HFFc6 (cell line): ENCODE results near the gene SLC5A3. TPM values are rescaled to one million over a fixed set of nuclear protein-coding genes. Genes with fewer than 3 reads are reported as not detected.

ENCODE experiments used
- DNase-seq: peaks from one replicate; pipeline ENCODE4 v3.0.0-alpha.2; 2018
- H3K27ac Mint-ChIP-seq: 2 replicates; pipeline ENCODE4 v1.8.0; 2020; ENCODE audit warnings: mild to moderate bottlenecking, mixed read lengths
- H3K27me3 Mint-ChIP-seq: 2 replicates; pipeline ENCODE4 v1.8.0; 2021; ENCODE audit warnings: mild to moderate bottlenecking, moderate library complexity, mixed read lengths; ENCODE audit not compliant: insufficient read depth
- H3K36me3 Mint-ChIP-seq: 2 replicates; pipeline ENCODE4 v1.8.0; 2021; ENCODE audit warnings: low read depth, mixed read lengths
- H3K4me1 Mint-ChIP-seq: 2 replicates; pipeline ENCODE4 v1.8.0; 2020; ENCODE audit warnings: low read depth, mixed read lengths
- H3K4me3 Mint-ChIP-seq: 2 replicates; pipeline ENCODE4 v1.8.0; 2020; ENCODE audit warnings: mild to moderate bottlenecking, moderate library complexity, mixed read lengths
- H3K9me3 Mint-ChIP-seq: 2 replicates; pipeline ENCODE4 v1.8.0; 2020; ENCODE audit warnings: mild to moderate bottlenecking, mixed read lengths
- CTCF ChIP-seq: fragments of 200-600 bp; sonication (generic); IDR thresholded peaks from 2 replicates; pipeline ENCODE4 v1.5.0; 2021; ENCODE audit warnings: antibody characterized with exemption, mild to moderate bottlenecking
- total RNA-seq, 6 experiments: library from RNA; stranded (reverse); fragmentation: NEBNext Ultra II Directional; extraction: Animal tissue kit (Norgen Biotek cat#: 25700); gene quantifications; 2 replicates in 1 of 6; 3 replicates in 5 of 6; pipeline ENCODE4 v1.2.3, GENCODE V29; 2021

SLC5A3 gene
- total RNA-seq, 6 experiments from 2014 or later: 7.3 to 21.1 (median 8.8) TPM

DNA sequence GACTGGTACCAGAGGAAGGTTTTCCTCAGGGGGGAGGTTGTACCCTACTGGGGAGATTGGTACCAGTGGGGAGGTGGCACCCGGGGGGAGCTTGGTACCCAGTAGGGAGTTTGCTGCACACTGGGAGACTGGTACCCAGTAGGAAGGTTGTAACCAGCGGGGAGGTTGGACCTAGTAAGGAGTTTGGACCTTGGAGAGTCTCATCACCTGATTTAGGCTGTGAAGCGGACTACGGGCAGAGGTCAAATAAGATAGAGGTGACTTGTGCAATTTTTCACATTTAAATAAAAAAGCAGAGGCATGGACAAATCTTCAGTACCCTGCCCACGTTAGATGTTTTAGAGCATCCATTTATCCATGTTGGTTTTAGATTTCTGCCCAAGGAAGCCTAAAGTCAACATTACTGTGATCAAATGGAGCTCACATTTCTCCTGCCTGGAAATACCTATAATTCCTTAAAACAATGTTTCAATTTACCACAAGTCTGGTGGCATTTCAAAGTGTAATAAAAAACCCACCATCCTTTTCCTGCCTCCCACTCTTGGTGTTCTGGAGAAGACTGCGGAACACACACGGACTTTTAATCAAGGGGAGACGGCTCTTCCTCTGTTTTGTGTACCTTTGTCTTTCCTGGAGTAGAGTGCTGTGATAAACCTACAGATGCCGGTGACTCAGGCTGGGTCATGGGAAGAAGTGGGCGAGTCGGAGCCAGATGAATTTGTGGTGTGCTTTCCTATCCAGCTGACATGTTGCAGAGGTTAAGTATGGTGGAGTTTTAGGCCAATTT, 36.2 kb upstream of the SLC5A3 start:
- peak; percentile 45 for DNase-seq
- no peak for TF ChIP-seq CTCF
- peaks cover 1% of the 10 kb centered on the region for H3K27me3 Mint-ChIP-seq
- peaks cover 5% of the 10 kb centered on the region; the same call in 1 of the 2 replicates for H3K36me3 Mint-ChIP-seq
- H3K4me1 Mint-ChIP-seq: peaks cover 39% of the 10 kb centered on the region
- H3K9me3 Mint-ChIP-seq: peaks cover 5% of the 10 kb centered on the region; the same call in 1 of the 2 replicates
- H3K4me3 Mint-ChIP-seq: peak overlapping the region; percentile 38
- peak overlapping the region; percentile 57; the same call in 1 of the 2 replicates for H3K27ac Mint-ChIP-seq

DNA sequence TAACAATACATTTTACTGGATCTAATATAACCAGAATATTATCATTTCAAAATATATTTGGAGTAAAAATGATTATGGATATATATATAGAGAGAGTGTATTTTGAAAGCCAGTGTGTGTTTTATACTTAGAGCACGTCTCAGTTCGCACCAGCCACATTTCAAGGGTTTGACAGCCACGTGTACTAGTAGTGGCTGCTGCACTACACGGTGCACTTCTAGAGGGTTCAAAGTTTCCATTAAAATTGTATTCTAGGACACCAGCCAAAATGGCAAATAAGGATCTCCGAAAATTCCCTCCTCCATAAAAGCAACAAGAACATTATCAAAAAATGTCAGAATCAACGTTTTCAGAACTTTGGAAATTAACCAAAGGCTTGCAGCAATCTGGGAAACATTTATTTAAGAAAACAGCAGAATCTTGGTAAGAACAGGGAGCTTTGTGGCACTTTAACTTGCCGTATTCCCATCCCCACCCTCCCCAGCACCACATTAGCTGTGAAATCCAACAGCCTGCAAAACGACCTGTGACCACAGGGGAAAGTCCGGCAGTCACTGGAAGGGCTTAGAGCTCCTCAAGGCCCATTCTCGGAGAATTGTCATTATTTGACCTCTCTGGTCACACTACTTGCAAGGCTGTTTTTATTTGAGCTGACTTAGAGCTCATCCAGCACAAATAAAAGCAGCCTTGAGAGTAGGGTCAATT, 33.5 kb upstream of the SLC5A3 start:
- Mint-ChIP-seq H3K36me3 (peaks cover 5% of the 10 kb centered on the region; the same call in 1 of the 2 replicates), H3K27ac (no peak overlapping the region), H3K4me1 (peaks cover 31% of the 10 kb centered on the region), H3K9me3 (peaks cover 5% of the 10 kb centered on the region; the same call in 1 of the 2 replicates), H3K27me3 (peaks cover 3% of the 10 kb centered on the region), H3K4me3 (no peak overlapping the region)
- no peak for DNase-seq
- TF ChIP-seq CTCF: no peak

GRCh38 chr21:34042735-34043134, 30.6 kb upstream of the SLC5A3 start:
- peaks cover 14% of the 10 kb centered on the region for H3K4me1 Mint-ChIP-seq
- no peak overlapping the region for H3K4me3 Mint-ChIP-seq
- no peak overlapping the region for H3K27ac Mint-ChIP-seq
- H3K27me3 Mint-ChIP-seq: peaks cover 7% of the 10 kb centered on the region
- H3K9me3 Mint-ChIP-seq: no peaks in the 10 kb centered on the region
- DNase-seq: no peak
- TF ChIP-seq CTCF: no peak
- H3K36me3 Mint-ChIP-seq: no peaks in the 10 kb centered on the region

- no peak for TF ChIP-seq CTCF
- no peaks in the 10 kb centered on the region for H3K9me3 Mint-ChIP-seq
These were observed 30.0 kb upstream of the SLC5A3 start for GRCh38 chr21:34043333-34043732.

GRCh38 chr21:34046917-34047316, 26.5 kb upstream of the SLC5A3 start:
- peaks cover 7% of the 10 kb centered on the region for H3K27me3 Mint-ChIP-seq
- H3K27ac Mint-ChIP-seq: no peak overlapping the region
- no peak for TF ChIP-seq CTCF
- no peaks in the 10 kb centered on the region for H3K36me3 Mint-ChIP-seq
- H3K4me1 Mint-ChIP-seq: no peaks in the 10 kb centered on the region
- no peak overlapping the region for H3K4me3 Mint-ChIP-seq
- H3K9me3 Mint-ChIP-seq: no peaks in the 10 kb centered on the region
- DNase-seq: no peak

More at GRCh38 chr21:34043333-34043732, 30.0 kb upstream of the SLC5A3 start:
- H3K4me3 Mint-ChIP-seq: no peak overlapping the region
- no peak for DNase-seq
- no peaks in the 10 kb centered on the region for H3K36me3 Mint-ChIP-seq
- peaks cover 9% of the 10 kb centered on the region for H3K4me1 Mint-ChIP-seq
- H3K27ac Mint-ChIP-seq: no peak overlapping the region
- H3K27me3 Mint-ChIP-seq: peaks cover 7% of the 10 kb centered on the region
